Measurements from ENCODE around the gene LSM3. TPM values are rescaled to one million over a fixed set of nuclear protein-coding genes. Genes with fewer than 3 reads are reported as not detected.

LSM3 gene
- total and polyA plus RNA-seq, 4 donors, result 7.1 to 19.5 (median 10.2) TPM

GRCh38 chr3:14231145-14231990 lies 52.8 kb downstream of the LSM3 start:
- Histone ChIP-seq H3K9me3 (ENCODE audit: control insufficient read depth, low read length) (peaks cover 5% of the 10 kb centered on the region), H3K27me3 (ENCODE audit: control insufficient read depth in 1 of 2, insufficient read depth in 2 of 2, low read length in 1 of 2) (no peaks in the 10 kb centered on the region), H3K27ac (ENCODE audit: low read depth in 1 of 2, low read length in 2 of 2) (no peak overlapping the region), H3K4me3 (ENCODE audit: low read length in 2 of 2) (no peak overlapping the region), H3K36me3 (ENCODE audit: control insufficient read depth in 1 of 2, insufficient read depth in 2 of 2, low read length in 1 of 2) (no peaks in the 10 kb centered on the region), H3K4me1 (ENCODE audit: control insufficient read depth in 1 of 2, insufficient read depth in 2 of 2, low read length in 2 of 2) (no peaks in the 10 kb centered on the region)
- ATAC-seq (ENCODE audit: low FRiP score), result no peak
- DNase-seq, result no peak
- intact Hi-C loops (cut with DNase I), result no loop called here
- 82 to 94% methylated on average over 9 of the region's 9 CpGs for WGBS, 2 donors

GRCh38 chr3:14231998-14232501 lies 53.4 kb downstream of the LSM3 start:
- H3K4me1 ChIP-seq (ENCODE audit: control insufficient read depth in 1 of 2, insufficient read depth in 2 of 2, low read length in 2 of 2), result no peaks in the 10 kb centered on the region
- H3K9me3 ChIP-seq (ENCODE audit: control insufficient read depth, low read length), result peaks cover 5% of the 10 kb centered on the region
- no peak overlapping the region for H3K4me3 ChIP-seq (ENCODE audit: low read length in 2 of 2)
- WGBS, 2 donors, result 65 to 72% methylated on average over 4 of the region's 4 CpGs
- no peak for ATAC-seq (ENCODE audit: low FRiP score)
- H3K36me3 ChIP-seq (ENCODE audit: control insufficient read depth in 1 of 2, insufficient read depth in 2 of 2, low read length in 1 of 2), result no peaks in the 10 kb centered on the region
- intact Hi-C loops (cut with DNase I), result no loop called here
- H3K27ac ChIP-seq (ENCODE audit: low read depth in 1 of 2, low read length in 2 of 2), result no peak overlapping the region
- no peak for DNase-seq
- no peaks in the 10 kb centered on the region for H3K27me3 ChIP-seq (ENCODE audit: control insufficient read depth in 1 of 2, insufficient read depth in 2 of 2, low read length in 1 of 2)

DNA sequence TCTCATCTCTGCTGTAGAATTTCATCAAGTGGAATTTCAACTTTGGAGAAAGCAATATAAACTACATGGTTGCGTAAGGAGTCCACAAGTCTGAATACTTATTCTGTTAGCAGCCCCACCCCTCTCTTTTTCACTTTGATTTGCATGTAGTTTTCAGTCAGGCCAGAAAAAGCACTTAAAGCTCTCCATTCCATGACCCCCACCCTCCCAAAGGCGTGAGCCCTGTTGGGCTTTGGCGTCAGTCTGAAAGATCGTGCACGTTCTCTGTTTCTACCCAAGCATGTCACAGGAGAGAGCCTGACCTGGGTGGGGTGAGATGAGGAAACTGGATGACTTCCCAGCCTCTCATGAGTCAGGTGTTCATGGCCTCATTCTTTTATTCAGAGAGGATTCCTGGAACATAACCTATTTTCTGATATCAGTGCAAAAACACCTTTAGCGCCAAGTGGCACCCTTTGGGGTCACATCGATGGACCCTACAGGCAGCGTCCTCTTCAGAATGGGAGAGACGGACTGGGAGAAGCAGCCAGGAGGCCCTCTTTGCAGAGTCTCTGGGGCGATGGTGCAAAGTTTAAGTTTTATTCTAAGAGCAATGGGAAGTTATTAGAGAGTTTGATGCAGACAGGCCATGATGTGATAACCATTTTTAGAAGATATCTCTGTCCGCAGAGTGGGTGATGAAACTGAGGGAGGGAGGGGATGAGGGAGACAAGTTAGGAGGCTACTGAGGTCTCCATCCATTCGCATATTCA lies 55.8 kb downstream of the LSM3 start:
- Histone ChIP-seq H3K4me1 (ENCODE audit: control insufficient read depth in 1 of 2, insufficient read depth in 2 of 2, low read length in 2 of 2) (no peaks in the 10 kb centered on the region), H3K36me3 (ENCODE audit: control insufficient read depth in 1 of 2, insufficient read depth in 2 of 2, low read length in 1 of 2) (no peaks in the 10 kb centered on the region), H3K27me3 (ENCODE audit: control insufficient read depth in 1 of 2, insufficient read depth in 2 of 2, low read length in 1 of 2) (no peaks in the 10 kb centered on the region), H3K27ac (ENCODE audit: low read depth in 1 of 2, low read length in 2 of 2) (no peak overlapping the region), H3K4me3 (ENCODE audit: low read length in 2 of 2) (no peak overlapping the region), H3K9me3 (ENCODE audit: control insufficient read depth, low read length) (peaks cover 5% of the 10 kb centered on the region)
- intact Hi-C loops (cut with DNase I), result no loop called here
- DNase-seq (no peak), ATAC-seq (ENCODE audit: low FRiP score) (no peak)
- WGBS, 2 donors, result 93 to 97% methylated on average over 12 of the region's 12 CpGs

- Histone ChIP-seq H3K4me3 (ENCODE audit: low read length in 2 of 2) (no peak overlapping the region), H3K4me1 (ENCODE audit: control insufficient read depth in 1 of 2, insufficient read depth in 2 of 2, low read length in 2 of 2) (no peaks in the 10 kb centered on the region), H3K27me3 (ENCODE audit: control insufficient read depth in 1 of 2, insufficient read depth in 2 of 2, low read length in 1 of 2) (no peaks in the 10 kb centered on the region), H3K9me3 (ENCODE audit: control insufficient read depth, low read length) (peaks cover 5% of the 10 kb centered on the region), H3K36me3 (ENCODE audit: control insufficient read depth in 1 of 2, insufficient read depth in 2 of 2, low read length in 1 of 2) (no peaks in the 10 kb centered on the region), H3K27ac (ENCODE audit: low read depth in 1 of 2, low read length in 2 of 2) (no peak overlapping the region)
- WGBS, 2 donors, result 80 to 81% methylated on average over 4 of the region's 4 CpGs
- intact Hi-C loops (cut with DNase I), result no loop called here
- ATAC-seq (ENCODE audit: low FRiP score) (no peak), DNase-seq (no peak)
Measured at GRCh38 chr3:14235003-14235911, 56.6 kb downstream of the LSM3 start.

DNA sequence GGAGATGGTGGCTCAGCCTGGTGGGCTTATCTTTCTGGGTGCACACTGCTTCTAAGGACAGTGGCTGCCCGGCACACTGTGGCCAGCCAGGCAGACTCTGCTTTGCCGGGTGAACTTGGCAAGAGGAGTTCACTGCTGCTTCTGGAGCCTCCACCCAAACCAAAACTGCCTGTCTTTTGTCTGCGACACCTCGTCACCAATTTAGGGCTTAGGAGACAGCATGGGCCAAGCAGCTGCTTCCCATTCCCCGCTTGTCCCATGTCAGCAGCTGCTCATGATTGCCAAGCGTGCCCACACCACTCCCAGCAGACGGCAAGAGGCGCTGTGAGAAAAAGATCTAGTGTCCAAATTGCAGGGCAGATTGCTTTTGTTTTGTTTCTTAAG lies 57.3 kb downstream of the LSM3 start:
- H3K27ac ChIP-seq (ENCODE audit: low read depth in 1 of 2, low read length in 2 of 2), result no peak overlapping the region
- peaks cover 5% of the 10 kb centered on the region for H3K9me3 ChIP-seq (ENCODE audit: control insufficient read depth, low read length)
- no peak overlapping the region for H3K4me3 ChIP-seq (ENCODE audit: low read length in 2 of 2)
- H3K27me3 ChIP-seq (ENCODE audit: control insufficient read depth in 1 of 2, insufficient read depth in 2 of 2, low read length in 1 of 2), result no peaks in the 10 kb centered on the region
- no peaks in the 10 kb centered on the region for H3K36me3 ChIP-seq (ENCODE audit: control insufficient read depth in 1 of 2, insufficient read depth in 2 of 2, low read length in 1 of 2)
- WGBS, 2 donors, result 79 to 89% methylated on average over 8 of the region's 8 CpGs
- DNase-seq, result no peak
- no peaks in the 10 kb centered on the region for H3K4me1 ChIP-seq (ENCODE audit: control insufficient read depth in 1 of 2, insufficient read depth in 2 of 2, low read length in 2 of 2)
- no peak for ATAC-seq (ENCODE audit: low FRiP score)
- intact Hi-C loops (cut with DNase I), result no loop called here

- intact Hi-C loops (cut with DNase I), result no loop called here
- no peak for DNase-seq
Measured at GRCh38 chr3:14236902-14237301, 58.3 kb downstream of the LSM3 start.

DNA sequence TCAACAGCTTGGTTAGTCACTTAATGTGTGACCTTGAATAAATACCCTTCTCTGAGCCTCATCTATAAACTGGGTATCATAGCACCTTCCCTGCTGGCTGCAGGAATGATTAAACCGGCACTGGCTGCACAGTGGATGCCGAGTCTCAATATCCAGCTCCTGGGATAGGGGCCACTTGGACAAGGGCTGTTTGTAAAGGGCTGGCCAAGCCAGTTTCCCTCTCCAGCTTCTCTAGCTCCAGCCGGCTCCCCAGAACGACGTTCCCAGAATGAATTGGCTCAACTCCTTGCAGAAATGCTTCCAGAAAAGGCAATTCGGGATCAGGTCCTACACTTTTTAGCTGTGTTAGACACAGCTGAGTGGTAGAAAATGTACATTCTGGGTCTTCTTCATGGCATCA lies 58.8 kb downstream of the LSM3 start:
- DNase-seq (peak in 1 of 2 donors; percentile 60), ATAC-seq (ENCODE audit: low FRiP score) (peak; percentile 71)
- Histone ChIP-seq H3K4me1 (ENCODE audit: control insufficient read depth in 1 of 2, insufficient read depth in 2 of 2, low read length in 2 of 2) (no peaks in the 10 kb centered on the region), H3K4me3 (ENCODE audit: low read length in 2 of 2) (no peak overlapping the region), H3K36me3 (ENCODE audit: control insufficient read depth in 1 of 2, insufficient read depth in 2 of 2, low read length in 1 of 2) (no peaks in the 10 kb centered on the region), H3K9me3 (ENCODE audit: control insufficient read depth, low read length) (peaks cover 5% of the 10 kb centered on the region), H3K27me3 (ENCODE audit: control insufficient read depth in 1 of 2, insufficient read depth in 2 of 2, low read length in 1 of 2) (no peaks in the 10 kb centered on the region), H3K27ac (ENCODE audit: low read depth in 1 of 2, low read length in 2 of 2) (no peak overlapping the region)
- 3 to 4% methylated on average over 6 of the region's 6 CpGs for WGBS, 2 donors
- intact Hi-C loops (cut with DNase I), result no loop called here

More at GRCh38 chr3:14236902-14237301, 58.3 kb downstream of the LSM3 start:
- H3K9me3 ChIP-seq (ENCODE audit: control insufficient read depth, low read length), result peaks cover 5% of the 10 kb centered on the region
- no peaks in the 10 kb centered on the region for H3K4me1 ChIP-seq (ENCODE audit: control insufficient read depth in 1 of 2, insufficient read depth in 2 of 2, low read length in 2 of 2)
- 61 to 70% methylated on average over 3 of the region's 3 CpGs for WGBS, 2 donors
- H3K4me3 ChIP-seq (ENCODE audit: low read length in 2 of 2), result no peak overlapping the region
- H3K36me3 ChIP-seq (ENCODE audit: control insufficient read depth in 1 of 2, insufficient read depth in 2 of 2, low read length in 1 of 2), result no peaks in the 10 kb centered on the region
- H3K27ac ChIP-seq (ENCODE audit: low read depth in 1 of 2, low read length in 2 of 2), result no peak overlapping the region
- H3K27me3 ChIP-seq (ENCODE audit: control insufficient read depth in 1 of 2, insufficient read depth in 2 of 2, low read length in 1 of 2), result no peaks in the 10 kb centered on the region
- no peak for ATAC-seq (ENCODE audit: low FRiP score)

GRCh38 chr3:14238356-14238755 lies 59.7 kb downstream of the LSM3 start:
- no peak overlapping the region for H3K4me3 ChIP-seq (ENCODE audit: low read length in 2 of 2)
- peaks cover 5% of the 10 kb centered on the region for H3K9me3 ChIP-seq (ENCODE audit: control insufficient read depth, low read length)
- WGBS, 2 donors, result 96 to 98% methylated on average over 7 of the region's 7 CpGs
- intact Hi-C loops (cut with DNase I), result no loop called here
- no peak overlapping the region for H3K27ac ChIP-seq (ENCODE audit: low read depth in 1 of 2, low read length in 2 of 2)
- DNase-seq (no peak), ATAC-seq (ENCODE audit: low FRiP score) (no peak)
- H3K36me3 ChIP-seq (ENCODE audit: control insufficient read depth in 1 of 2, insufficient read depth in 2 of 2, low read length in 1 of 2), result no peaks in the 10 kb centered on the region
- no peaks in the 10 kb centered on the region for H3K4me1 ChIP-seq (ENCODE audit: control insufficient read depth in 1 of 2, insufficient read depth in 2 of 2, low read length in 2 of 2)
- no peaks in the 10 kb centered on the region for H3K27me3 ChIP-seq (ENCODE audit: control insufficient read depth in 1 of 2, insufficient read depth in 2 of 2, low read length in 1 of 2)

Data from aorta (tissue), 5 donors.